MCF 10A (cell line): ENCODE measurements around the gene SDR39U1. TPM values are rescaled to one million over a fixed set of nuclear protein-coding genes. Genes with fewer than 3 reads are reported as not detected.
"Not testable (repeated sequence)": the region's sequence is repeated elsewhere in the genome, so short reads cannot be mapped to it uniquely, and the experiment has no call there.

Experiments used
- BruUV-seq: library from RNA; stranded (reverse); fragments of 400-500 nt; replicated peaks from 2 replicates; lab custom pipeline; 2021; lab: Mats Ljungman, UMichigan
- CTCF ChIA-PET: fragments of 300-600 bp; sonication (Branson Sonifier 250); formaldehyde crosslinking; extraction: SDS; loops from one replicate; lab custom pipeline; 2021; ENCODE audit warnings: antibody characterized with exemption, inconsistent platforms; lab: Yijun Ruan, JAX
- POLR2A ChIA-PET: fragments of 300-600, 350-650 bp; sonication (Branson Sonifier 250); formaldehyde crosslinking; extraction: SDS; loops from one replicate; lab custom pipeline; 2020; ENCODE audit warnings: antibody characterized with exemption, inconsistent platforms; lab: Yijun Ruan, JAX
- DNase-seq: peaks from one replicate; pipeline ENCODE4 v3.0.0-alpha.2; 2018; ENCODE audit not compliant: unreplicated experiment
- H3K27ac Mint-ChIP-seq: one replicate; pipeline ENCODE4 v1.8.0; 2022; ENCODE audit warnings: mild to moderate bottlenecking, low read depth, mixed read lengths; ENCODE audit not compliant: unreplicated experiment
- H3K27me3 Mint-ChIP-seq: one replicate; pipeline ENCODE4 v1.8.0; 2022; ENCODE audit warnings: mixed read lengths; ENCODE audit not compliant: insufficient read depth, unreplicated experiment
- H3K36me3 Mint-ChIP-seq: one replicate; pipeline ENCODE4 v1.8.0; 2022; ENCODE audit warnings: mild to moderate bottlenecking, moderate library complexity, mixed read lengths; ENCODE audit not compliant: insufficient read depth, unreplicated experiment
- H3K4me1 Mint-ChIP-seq: one replicate; pipeline ENCODE4 v1.8.0; 2022; ENCODE audit warnings: mixed read lengths; ENCODE audit not compliant: insufficient read depth, unreplicated experiment
- H3K4me3 Mint-ChIP-seq: one replicate; pipeline ENCODE4 v1.8.0; 2022; ENCODE audit warnings: mild to moderate bottlenecking, moderate library complexity, mixed read lengths; ENCODE audit not compliant: unreplicated experiment
- H3K9me3 Mint-ChIP-seq: one replicate; pipeline ENCODE4 v1.8.0; 2022; ENCODE audit warnings: mixed read lengths; ENCODE audit not compliant: unreplicated experiment
- CTCF ChIP-seq: fragments of 200-600 bp; IDR thresholded peaks from one replicate; pipeline ENCODE4 v1.8.0; 2022; ENCODE audit warnings: antibody characterized with exemption, mild to moderate bottlenecking; ENCODE audit not compliant: unreplicated experiment
- intact Hi-C: fragments of 100-400 bp; cut with micrococcal nuclease; formaldehyde crosslinking; loops from 2 replicates; pipeline ENCODE4 v1.14.1; 2022
- total RNA-seq: library from RNA; stranded (reverse); gene quantifications from 2 replicates; pipeline ENCODE4 v1.2.3, GENCODE V29; 2022

SDR39U1 gene
- total RNA-seq, 1 experiment from 2014 or later, result 58.7 TPM

GRCh38 chr14:24461336-24461735 is 18.8 kb upstream of the SDR39U1 start:
- no peak for TF ChIP-seq CTCF
- ChIA-PET POLR2A (no interaction called here), CTCF (no interaction called here)
- H3K4me3 Mint-ChIP-seq, result no peak overlapping the region
- intact Hi-C loops, result no loop called here
- no peaks in the 10 kb centered on the region for H3K36me3 Mint-ChIP-seq
- H3K4me1 Mint-ChIP-seq, result no peaks in the 10 kb centered on the region
- DNase-seq, result no peak
- no peaks in the 10 kb centered on the region for H3K9me3 Mint-ChIP-seq
- no peaks in the 10 kb centered on the region for H3K27me3 Mint-ChIP-seq
- no TSS peak for BruUV-seq
- no peak overlapping the region for H3K27ac Mint-ChIP-seq

GRCh38 chr14:24459331-24459730 is 16.8 kb upstream of the SDR39U1 start:
- intact Hi-C loops, result no loop called here
- H3K9me3 Mint-ChIP-seq, result peaks cover 1% of the 10 kb centered on the region
- no peaks in the 10 kb centered on the region for H3K4me1 Mint-ChIP-seq
- TF ChIP-seq CTCF, result no peak
- no peak for DNase-seq
- H3K36me3 Mint-ChIP-seq, result no peaks in the 10 kb centered on the region
- POLR2A ChIA-PET, result interaction anchor here (1.1 kb wide), 1 partner anchor 16 kb away, joined by 3 read pairs; the partner anchor contains the start of gene SDR39U1
- CTCF ChIA-PET, result interaction anchor here (0.7 kb wide), 1 partner anchor 827 kb away, joined by 3 read pairs; no protein-coding TSS in a partner anchor
- no peaks in the 10 kb centered on the region for H3K27me3 Mint-ChIP-seq
- no TSS peak for BruUV-seq
- no peak overlapping the region for H3K4me3 Mint-ChIP-seq
- H3K27ac Mint-ChIP-seq, result no peak overlapping the region

- TF ChIP-seq CTCF, result no peak
- Mint-ChIP-seq H3K36me3 (no peaks in the 10 kb centered on the region), H3K27ac (no peak overlapping the region), H3K9me3 (peaks cover 7% of the 10 kb centered on the region), H3K4me3 (no peak overlapping the region), H3K4me1 (no peaks in the 10 kb centered on the region), H3K27me3 (no peaks in the 10 kb centered on the region)
- no TSS peak for BruUV-seq
- ChIA-PET POLR2A (no interaction called here), CTCF (no interaction called here)
- intact Hi-C loops, result no loop called here
- DNase-seq, result no peak
Measured at GRCh38 chr14:24458736-24459135, 16.2 kb upstream of the SDR39U1 start.

GRCh38 chr14:24456980-24457379 is 14.4 kb upstream of the SDR39U1 start:
- CTCF ChIA-PET, result interaction anchor here (0.6 to 0.7 kb wide), 2 partner anchors 28 to 366 kb away, joined by 3 to 5 read pairs; no protein-coding TSS in a partner anchor
- intact Hi-C loops, result no loop called here
- H3K4me1 Mint-ChIP-seq, result no peaks in the 10 kb centered on the region
- no peak overlapping the region for H3K27ac Mint-ChIP-seq
- H3K9me3 Mint-ChIP-seq, result peaks cover 16% of the 10 kb centered on the region
- DNase-seq, result no peak
- H3K4me3 Mint-ChIP-seq, result no peak overlapping the region
- no peaks in the 10 kb centered on the region for H3K36me3 Mint-ChIP-seq
- POLR2A ChIA-PET, result interaction anchor here (0.6 kb wide), 1 partner anchor 791 kb away, joined by 3 read pairs; no protein-coding TSS in a partner anchor
- BruUV-seq, result no TSS peak
- no peak for TF ChIP-seq CTCF
- no peaks in the 10 kb centered on the region for H3K27me3 Mint-ChIP-seq

GRCh38 chr14:24450828-24451227 is 8.3 kb upstream of the SDR39U1 start:
- intact Hi-C loops, H3K36me3 Mint-ChIP-seq, DNase-seq, CTCF ChIA-PET, BruUV-seq, POLR2A ChIA-PET, H3K27me3 Mint-ChIP-seq, H3K4me1 Mint-ChIP-seq, H3K4me3 Mint-ChIP-seq, H3K27ac Mint-ChIP-seq: not testable (repeated sequence)
- peaks cover 16% of the 10 kb centered on the region for H3K9me3 Mint-ChIP-seq
